HG02623 (cell line): ENCODE results near the gene SNRNP27.
"Not testable (repeated sequence)": the region's sequence is repeated elsewhere in the genome, so short reads cannot be mapped to it uniquely, and the experiment has no call there.

ENCODE experiments used
- ATAC-seq: cut with Tn5 transposase; IDR thresholded peaks from one replicate; pipeline ENCODE4 v1.9.1; 2021; ENCODE audit warnings: moderate library complexity; ENCODE audit not compliant: unreplicated experiment

SNRNP27 gene

DNA sequence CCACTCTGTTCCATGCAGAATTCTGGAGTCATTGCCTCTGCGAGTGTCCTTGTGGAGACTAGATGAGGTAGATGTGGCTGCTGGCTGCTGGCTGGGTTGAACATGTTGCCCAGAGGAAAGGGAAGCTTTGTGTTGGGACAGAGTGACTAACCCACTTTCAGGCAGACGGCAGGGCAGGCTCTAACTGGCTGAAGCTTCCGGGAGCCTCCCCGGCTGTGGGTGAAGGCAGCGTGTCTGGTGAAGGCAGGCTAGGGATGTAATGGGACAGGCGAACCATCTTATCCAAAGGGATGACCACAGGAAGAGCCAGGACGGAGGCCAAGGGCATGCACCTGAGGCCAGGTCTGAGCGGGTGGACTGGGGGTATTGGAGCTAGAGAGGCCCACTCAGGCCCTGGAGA lies 51.7 kb downstream of the SNRNP27 start:
- no peak for ATAC-seq

GRCh38 chr2:69945941-69946340 lies 52.2 kb downstream of the SNRNP27 start:
- ATAC-seq: no peak

GRCh38 chr2:69946351-69947324 lies 52.9 kb downstream of the SNRNP27 start:
- peak; percentile 60 for ATAC-seq

GRCh38 chr2:69947325-69947931 lies 53.7 kb downstream of the SNRNP27 start:
- ATAC-seq: no peak

- no peak for ATAC-seq
Observed at GRCh38 chr2:69948032-69948962, 54.5 kb downstream of the SNRNP27 start.

- no peak for ATAC-seq
Observed at GRCh38 chr2:69948963-69949645, 55.3 kb downstream of the SNRNP27 start.

GRCh38 chr2:69950241-69950640 lies 56.5 kb downstream of the SNRNP27 start:
- no peak for ATAC-seq

- not testable (repeated sequence) for ATAC-seq
Observed at GRCh38 chr2:69950671-69951070, 56.9 kb downstream of the SNRNP27 start.

DNA sequence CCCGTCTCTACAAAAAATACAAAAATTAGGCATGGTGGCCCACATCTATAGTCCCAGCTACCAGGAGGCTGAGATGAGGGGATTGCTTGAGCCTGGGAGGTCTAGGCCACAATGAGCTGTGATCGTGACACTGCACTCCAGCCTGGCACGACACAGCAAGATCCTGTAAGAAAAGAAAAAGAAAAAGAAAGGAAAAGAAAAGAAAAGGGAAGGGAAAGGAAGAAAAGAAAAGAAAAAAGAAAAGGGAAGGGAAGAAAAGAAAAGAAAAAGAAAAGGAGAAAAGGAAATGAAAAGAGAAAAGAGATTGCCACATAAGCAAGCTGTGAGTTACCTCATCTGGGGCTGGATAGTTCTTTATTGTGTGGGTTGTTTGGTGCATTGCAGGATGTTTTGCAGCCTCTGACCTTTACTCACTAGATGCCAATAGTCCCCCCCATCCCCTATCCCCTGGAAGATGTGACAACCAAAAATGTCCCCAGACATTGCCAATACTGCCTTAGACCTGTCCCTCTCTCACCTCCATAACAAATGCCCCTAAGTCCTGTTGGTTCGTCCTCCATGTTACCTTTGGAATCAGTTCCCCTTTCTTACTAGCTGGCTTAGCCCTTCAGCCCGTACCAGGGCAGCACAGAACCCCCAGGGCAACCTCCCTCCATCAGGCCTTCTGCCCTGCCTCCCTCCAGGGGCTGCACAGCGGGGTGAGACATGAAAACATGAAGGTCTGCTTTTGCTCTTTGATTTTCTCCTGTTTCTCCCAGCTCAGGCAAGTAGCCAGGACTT lies 58.8 kb downstream of the SNRNP27 start:
- no peak for ATAC-seq

- ATAC-seq: no peak
Observed at GRCh38 chr2:69954084-69954483, 60.3 kb downstream of the SNRNP27 start.
